Measurements from ENCODE around the gene GPR143. TPM values are rescaled to one million over a fixed set of nuclear protein-coding genes. Genes with fewer than 3 reads are reported as not detected.

The GPR143 gene
- total and polyA plus RNA-seq, 10 of the 15 experiments (the other 5 are each of a cell fraction or from before 2014, with no cell fraction given), result 0.05 to 0.31 (median 0.15) TPM; not detected in 5

DNA sequence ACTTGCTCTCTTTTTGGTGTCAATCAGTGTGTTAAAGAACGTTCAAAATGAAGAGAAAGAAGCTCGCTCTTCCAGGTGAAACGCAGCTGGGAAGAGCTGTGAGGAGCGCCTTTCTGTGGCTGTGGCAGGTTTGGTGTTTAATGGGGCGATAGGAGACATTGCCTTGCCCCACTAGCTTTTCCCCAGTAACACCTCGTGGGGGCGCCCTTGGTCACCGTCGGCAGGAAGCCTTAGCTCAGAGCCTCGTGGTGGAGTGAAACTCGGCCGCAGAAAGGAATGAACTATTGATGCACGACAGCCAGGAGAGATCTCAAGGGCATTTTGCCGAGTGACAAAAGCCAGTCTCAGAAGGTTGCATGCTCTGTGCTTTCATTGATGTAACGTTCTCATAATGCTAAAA, 65.1 kb downstream of the GPR143 start (continued):
- TF ChIP-seq, protein P1, sequence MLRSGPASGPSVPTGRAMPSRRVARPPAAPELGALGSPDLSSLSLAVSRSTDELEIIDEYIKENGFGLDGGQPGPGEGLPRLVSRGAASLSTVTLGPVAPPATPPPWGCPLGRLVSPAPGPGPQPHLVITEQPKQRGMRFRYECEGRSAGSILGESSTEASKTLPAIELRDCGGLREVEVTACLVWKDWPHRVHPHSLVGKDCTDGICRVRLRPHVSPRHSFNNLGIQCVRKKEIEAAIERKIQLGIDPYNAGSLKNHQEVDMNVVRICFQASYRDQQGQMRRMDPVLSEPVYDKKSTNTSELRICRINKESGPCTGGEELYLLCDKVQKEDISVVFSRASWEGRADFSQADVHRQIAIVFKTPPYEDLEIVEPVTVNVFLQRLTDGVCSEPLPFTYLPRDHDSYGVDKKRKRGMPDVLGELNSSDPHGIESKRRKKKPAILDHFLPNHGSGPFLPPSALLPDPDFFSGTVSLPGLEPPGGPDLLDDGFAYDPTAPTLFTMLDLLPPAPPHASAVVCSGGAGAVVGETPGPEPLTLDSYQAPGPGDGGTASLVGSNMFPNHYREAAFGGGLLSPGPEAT (IDR thresholded peaks at IDR 0.05; ENCODE audit: low read depth), result no peak
- no peak for TF ChIP-seq CEBPB (IDR thresholded peaks at IDR 0.05; ENCODE audit: borderline replicate concordance in 1 of 2, low read depth in 2 of 2, low read length in 2 of 2)
- no peak for TF ChIP-seq IRF4 (IDR thresholded peaks at IDR 0.05; ENCODE audit: low read depth, low read length)

DNA sequence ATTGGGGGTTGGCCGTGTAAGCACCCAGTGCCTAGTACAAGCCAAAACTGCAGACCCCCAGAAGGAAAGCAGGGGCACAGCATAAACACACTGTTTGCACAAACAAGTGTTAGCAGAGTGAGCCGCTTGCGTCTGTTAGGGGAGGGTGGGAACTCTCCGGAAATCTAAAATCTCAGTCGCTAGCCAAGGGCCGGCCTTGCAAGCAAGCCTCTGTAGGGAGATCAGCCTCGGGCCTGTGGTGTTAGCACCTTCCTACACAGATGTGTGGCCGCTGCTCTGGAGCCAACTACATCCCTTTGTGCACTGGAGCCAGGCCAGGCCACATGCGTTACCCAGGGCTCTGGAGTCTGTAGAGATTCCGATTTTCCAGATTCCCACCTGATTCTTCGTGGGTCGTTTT, 67.1 kb downstream of the GPR143 start:
- intact Hi-C loops (cut with micrococcal nuclease; ENCODE audit: unreplicated experiment), result no loop called here
- POLR2A ChIA-PET, result no interaction called here
- TF ChIP-seq EGR1 (IDR thresholded peaks at IDR 0.05; ENCODE audit: borderline replicate concordance in 1 of 2, low read depth in 2 of 2, low read length in 2 of 2), result no peak
- no peak for TF ChIP-seq SUZ12 (IDR thresholded peaks at IDR 0.05; ENCODE audit: unreplicated experiment)
- no peak for TF ChIP-seq CBFB (IDR thresholded peaks at IDR 0.05; ENCODE audit: low read depth)
- TF ChIP-seq CREM (IDR thresholded peaks at IDR 0.05; ENCODE audit: low read depth), result no peak
- Histone ChIP-seq H3K4me3 (no peak overlapping the region), H3K9ac (ENCODE audit: control insufficient read depth, insufficient read depth, low read length) (no peak overlapping the region), H3K36me3 (ENCODE audit: control insufficient read depth in 2 of 2, insufficient read depth in 2 of 2, low read length in 1 of 2) (no peaks in the 10 kb centered on the region), H3K79me2 (ENCODE audit: control insufficient read depth, insufficient read depth, low read length) (no peaks in the 10 kb centered on the region), H4K20me1 (ENCODE audit: control insufficient read depth, insufficient read depth) (no peaks in the 10 kb centered on the region), H3K27ac (ENCODE audit: control insufficient read depth, insufficient read depth) (no peak overlapping the region), H3K4me1 (ENCODE audit: control insufficient read depth, insufficient read depth, low read length) (no peaks in the 10 kb centered on the region), H3K27me3 (replicated peaks in 1 of 2; ENCODE audit: control insufficient read depth in 2 of 2, insufficient read depth in 2 of 2, low read length in 1 of 2) (no peaks in the 10 kb centered on the region), H3K4me2 (ENCODE audit: control insufficient read depth, insufficient read depth) (no peak overlapping the region), H3K9me3 (replicated peaks; ENCODE audit: control insufficient read depth, insufficient read depth, low read length) (no peaks in the 10 kb centered on the region), H2AFZ (ENCODE audit: control insufficient read depth, low read depth, low read length) (no peak overlapping the region)
- BruUV-seq (replicated peaks), result no TSS peak
- SMC1A ChIA-PET (ENCODE audit: uncharacterized antibody, unreplicated experiment), result no interaction called here
- RAD21 ChIA-PET (ENCODE audit: unreplicated experiment), result no interaction called here
- DNase-seq (ENCODE audit: low read depth, low spot score), result no peak
- in situ Hi-C loops (cut with MboI), result no loop called here
- 70% methylated on average over 12 of the region's 12 CpGs for WGBS (ENCODE audit: insufficient coverage, insufficient replicate concordance, low lambda C conversion rate, missing lambda C conversion rate)
- ATAC-seq, result no peak
- CTCF ChIA-PET, result interaction anchor here (0.7 kb wide), 1 partner anchor 26 kb away, joined by 3 read pairs; no protein-coding TSS in a partner anchor
- FAIRE-seq, result no peak

All from GM12878 (cell line).